HepG2 (cell line): Measurements from ENCODE around the gene AQP12A. TPM values are rescaled to one million over a fixed set of nuclear protein-coding genes. Genes with fewer than 3 reads are reported as not detected.

Experiments used
- ATAC-seq: fragments of 200-7000 bp; cut with Tn5 transposase; 3 replicates; pipeline ENCODE4 v1.9.1; 2020; ENCODE audit warnings: mild to moderate bottlenecking, moderate library complexity
- BruUV-seq: library from RNA; stranded (reverse); fragments of 400-500 nt; replicated peaks from 2 replicates; lab custom pipeline; 2021; lab: Mats Ljungman, UMichigan
- CTCF ChIA-PET: fragments of 300-600 bp; formaldehyde crosslinking; extraction: SDS; loops from one replicate; lab custom pipeline; 2021; ENCODE audit warnings: low total read pairs, inconsistent platforms, low intra/inter-chr PET ratio; lab: Yijun Ruan, JAX
- POLR2A ChIA-PET: fragments of 350-600 bp; sonication (Branson Sonifier 250); formaldehyde crosslinking; loops from one replicate; lab custom pipeline; 2020; ENCODE audit warnings: antibody characterized with exemption, inconsistent platforms; lab: Yijun Ruan, JAX
- DNase-seq: peaks from one replicate; pipeline ENCODE4 v3.0.0-alpha.2; 2015; ENCODE audit warnings: low spot score
- FAIRE-seq: peaks from 3 replicates; lab custom pipeline; 2011; peaks lifted over from hg19 to GRCh38; lab: Jason Lieb, UNC
- H2AFZ ChIP-seq: one replicate; pipeline ENCODE4 v1.6.1; 2011; ENCODE audit warnings: low read length, inconsistent platforms
- H3K27ac ChIP-seq: fragments of 300-600 bp; 3 replicates; pipeline ENCODE4 v1.8.0; 2011; ENCODE audit warnings: mixed run types, mild to moderate bottlenecking, mixed read lengths, low read length, inconsistent platforms; ENCODE audit not compliant: insufficient read depth; ENCODE audit errors: extremely low read length
- H3K27me3 ChIP-seq, 2 experiments: fragments of 200-600 bp in 1 of 2; 2 replicates in 1 of 2; 3 replicates in 1 of 2; pipeline versions ENCODE4 v1.6.0 to v1.8.0; 2011; ENCODE audit warnings: low read length in 2 of 2, mild to moderate bottlenecking in 2 of 2, moderate library complexity in 2 of 2, inconsistent platforms in 1 of 2; ENCODE audit not compliant: insufficient read depth in 2 of 2, control insufficient read depth in 1 of 2
- H3K36me3 ChIP-seq, 2 experiments: fragments of 200-600 bp in 1 of 2; replicated peaks in 1 of 2; 2 replicates in 1 of 2; 3 replicates in 1 of 2; pipeline versions ENCODE4 v1.5.1 to v1.8.0; 2011; ENCODE audit warnings: low read length in 2 of 2, inconsistent platforms in 1 of 2; ENCODE audit not compliant: insufficient read depth in 2 of 2, control insufficient read depth in 1 of 2
- H3K4me1 ChIP-seq: 2 replicates; pipeline ENCODE4 v1.5.1; 2012; ENCODE audit warnings: low read length, inconsistent platforms; ENCODE audit not compliant: insufficient read depth
- H3K4me2 ChIP-seq: 2 replicates; pipeline ENCODE4 v1.6.0; 2011; ENCODE audit warnings: low read depth, low read length, inconsistent platforms
- H3K4me3 ChIP-seq, 3 experiments: fragments of 200-600 bp in 1 of 3; sonication (generic), shearing (Covaris generic) in 1 of 3; replicated peaks in 1 of 3; 2 replicates each; pipeline ENCODE4 v1.5.1; 2011 to 2016; ENCODE audit warnings: low read length in 3 of 3, inconsistent platforms in 2 of 3, low read depth in 2 of 3, mild to moderate bottlenecking in 2 of 3, control low read depth in 1 of 3, mixed read lengths in 1 of 3; ENCODE audit not compliant: insufficient read depth in 1 of 3
- H3K79me2 ChIP-seq: one replicate; pipeline ENCODE4 v1.6.1; 2011; ENCODE audit warnings: low read length, inconsistent platforms; ENCODE audit not compliant: insufficient read depth
- H3K9ac ChIP-seq: 2 replicates; pipeline ENCODE4 v1.6.0; 2011; ENCODE audit warnings: mild to moderate bottlenecking, low read depth, low read length, inconsistent platforms; ENCODE audit not compliant: insufficient read depth
- H3K9me3 ChIP-seq: 2 replicates; pipeline ENCODE4 v1.5.1; 2012; ENCODE audit warnings: mild to moderate bottlenecking, low read length
- H4K20me1 ChIP-seq: 2 replicates; pipeline ENCODE4 v1.6.0; 2011; ENCODE audit warnings: inconsistent platforms, mild to moderate bottlenecking, low read length, moderate library complexity; ENCODE audit not compliant: insufficient read depth
- CCAR2 ChIP-seq: fragments of 200-400 bp; formaldehyde crosslinking; optimal IDR thresholded peaks from 2 replicates; pipeline ENCODE3; 2018; ENCODE audit warnings: low read depth, mild to moderate bottlenecking, low read length, moderate library complexity
- FOXJ3 ChIP-seq: sonication (generic); formaldehyde crosslinking; IDR thresholded peaks from 2 replicates; pipeline ENCODE4 v1.4.0; 2020; ENCODE audit warnings: missing genetic modification reagents, mild to moderate bottlenecking, borderline replicate concordance
- HNF1A ChIP-seq, 2 experiments: sonication (generic) in 1 of 2; formaldehyde crosslinking in 1 of 2; IDR thresholded peaks; 2 replicates each; pipeline versions ENCODE4 v1.4.0 to v1.6.1; 2016 to 2020; ENCODE audit warnings: borderline replicate concordance in 1 of 2, low read depth in 1 of 2, mild to moderate bottlenecking in 1 of 2, missing genetic modification reagents in 1 of 2
- NAIF1 ChIP-seq: sonication (generic); formaldehyde crosslinking; IDR thresholded peaks from 2 replicates; pipeline ENCODE4 v1.5.0; 2020; ENCODE audit warnings: mild to moderate bottlenecking, missing genetic modification reagents, borderline replicate concordance
- ZFX ChIP-seq: sonication (generic); formaldehyde crosslinking; IDR thresholded peaks from 2 replicates; pipeline ENCODE4 v1.4.0; 2020; ENCODE audit warnings: mild to moderate bottlenecking, low read depth, missing genetic modification reagents, moderate library complexity
- ZNF543 ChIP-seq: sonication (generic); formaldehyde crosslinking; IDR thresholded peaks from 2 replicates; pipeline ENCODE4 v1.4.0; 2020; ENCODE audit warnings: mild to moderate bottlenecking, missing genetic modification reagents
- WGBS: methylation state at CpG from one replicate; pipeline ENCODE4 v1.1.6; 2017; ENCODE audit warnings: low lambda C conversion rate; 5-methylcytosine and 5-hydroxymethylcytosine counted together
- in situ Hi-C: cut with HindIII; loops from 2 replicates; pipeline ENCODE4 v1.10.0; 2017; ENCODE audit warnings: low pct_unique_long_range_greater_than_20kb; ENCODE audit not compliant: extremely low pct_ligation_motif_present
- intact Hi-C: fragments of 100-400 bp; cut with micrococcal nuclease; formaldehyde crosslinking; loops from one replicate; pipeline ENCODE4 v1.10.0; 2022; ENCODE audit not compliant: unreplicated experiment
- polyA plus RNA-seq, 8 experiments: library from polyadenylated mRNA; depleted of rRNA in 3 of 8; stranded (reverse) in 7 of 8; unstranded in 1 of 8; fragments of >200 nt; fragmentation: Illumina TruSeq in 4 of 8; extraction: Trizol in 4 of 8; gene quantifications; 2 replicates each; pipeline versions ENCODE4 v1.2.1 to v1.2.3, GENCODE V29; 2011 to 2016; ENCODE audit warnings: low read depth in 4 of 8, missing spikeins in 1 of 8, mixed read lengths in 1 of 8; ENCODE audit not compliant: insufficient read depth in 1 of 8
- total RNA-seq, 5 experiments: library from RNA; depleted of rRNA; stranded (reverse); fragments of >200 nt; fragmentation: Illumina TruSeq; extraction: Trizol; gene quantifications; 2 replicates each; pipeline ENCODE4 v1.2.3, GENCODE V29; 2016; ENCODE audit warnings: low read depth in 1 of 5

Gene AQP12A
- total and polyA plus RNA-seq, 2 of the 13 experiments (the other 11 are each of a cell fraction or from before 2014, with no cell fraction given) = not detected

GRCh38 chr2:240711296-240711695 is 19.6 kb downstream of the AQP12A start:
- ChIA-PET CTCF (no interaction called here), POLR2A (no interaction called here)
- DNase-seq (no peak), FAIRE-seq (no peak), ATAC-seq (no peak)
- Histone ChIP-seq H3K36me3 (no peaks in the 10 kb centered on the region), H3K4me2 (no peak overlapping the region), H3K4me3 (no peak overlapping the region), H3K9me3 (no peaks in the 10 kb centered on the region), H4K20me1 (no peaks in the 10 kb centered on the region), H3K27ac (no peak overlapping the region), H3K27me3 (peaks cover 43 to 89% of the 10 kb centered on the region in 2 experiments), H3K4me1 (no peaks in the 10 kb centered on the region), H3K79me2 (no peaks in the 10 kb centered on the region), H2AFZ (no peak overlapping the region), H3K9ac (no peak overlapping the region)
- WGBS = 0% methylated on average over 1 of the region's 9 CpGs
- BruUV-seq = no TSS peak
- TF ChIP-seq HNF1A (IDR thresholded peaks at IDR 0.05; ENCODE audit: low read depth) (no peak), HNF1A (CRISPR knock-in tag; IDR thresholded peaks at IDR 0.05; ENCODE audit: borderline replicate concordance) (no peak), CCAR2 (no peak), ZNF543 (CRISPR knock-in tag) (no peak), ZFX (no peak), NAIF1 (CRISPR knock-in tag) (no peak), FOXJ3 (CRISPR knock-in tag) (no peak)
- in situ Hi-C loops = no loop called here
- intact Hi-C loops = no loop called here
